Sciatic nerve (tissue), 2 donors: Measurements from ENCODE around the gene CDX2. TPM values are rescaled to one million over a fixed set of nuclear protein-coding genes. Genes with fewer than 3 reads are reported as not detected.
A peak's percentile ranks its signal among the peaks of the same experiment; 100 is the strongest.
"Not testable (repeated sequence)": the region's sequence is repeated elsewhere in the genome, so short reads cannot be mapped to it uniquely, and the experiment has no call there.

Experiments used
- ATAC-seq: fragments of 200-7000 bp; cut with Tn5 transposase; one replicate; pipeline ENCODE4 v1.9.1; 2020; ENCODE audit warnings: mild to moderate bottlenecking, moderate library complexity
- DNase-seq: peaks from one replicate; pipeline ENCODE4 v3.0.0-alpha.2; 2020; ENCODE audit warnings: low spot score
- intact Hi-C: fragments of 100-400 bp; cut with DNase I; formaldehyde crosslinking; loops from one replicate; pipeline ENCODE4 v1.14.2; 2022
- total RNA-seq: library from RNA; stranded (reverse); fragmentation: NEBNext Ultra II Directional; extraction: Animal tissue kit (Norgen Biotek cat#: 25700); gene quantifications from one replicate; pipeline ENCODE4 v1.2.1, GENCODE V29; 2021
- donor health status: DM: no; HTN: no; CAD: no.
- donor health status: DM: no; HTN: no; CAD: no.

CDX2 gene, protein sequence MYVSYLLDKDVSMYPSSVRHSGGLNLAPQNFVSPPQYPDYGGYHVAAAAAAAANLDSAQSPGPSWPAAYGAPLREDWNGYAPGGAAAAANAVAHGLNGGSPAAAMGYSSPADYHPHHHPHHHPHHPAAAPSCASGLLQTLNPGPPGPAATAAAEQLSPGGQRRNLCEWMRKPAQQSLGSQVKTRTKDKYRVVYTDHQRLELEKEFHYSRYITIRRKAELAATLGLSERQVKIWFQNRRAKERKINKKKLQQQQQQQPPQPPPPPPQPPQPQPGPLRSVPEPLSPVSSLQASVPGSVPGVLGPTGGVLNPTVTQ
- total RNA-seq = not detected

DNA sequence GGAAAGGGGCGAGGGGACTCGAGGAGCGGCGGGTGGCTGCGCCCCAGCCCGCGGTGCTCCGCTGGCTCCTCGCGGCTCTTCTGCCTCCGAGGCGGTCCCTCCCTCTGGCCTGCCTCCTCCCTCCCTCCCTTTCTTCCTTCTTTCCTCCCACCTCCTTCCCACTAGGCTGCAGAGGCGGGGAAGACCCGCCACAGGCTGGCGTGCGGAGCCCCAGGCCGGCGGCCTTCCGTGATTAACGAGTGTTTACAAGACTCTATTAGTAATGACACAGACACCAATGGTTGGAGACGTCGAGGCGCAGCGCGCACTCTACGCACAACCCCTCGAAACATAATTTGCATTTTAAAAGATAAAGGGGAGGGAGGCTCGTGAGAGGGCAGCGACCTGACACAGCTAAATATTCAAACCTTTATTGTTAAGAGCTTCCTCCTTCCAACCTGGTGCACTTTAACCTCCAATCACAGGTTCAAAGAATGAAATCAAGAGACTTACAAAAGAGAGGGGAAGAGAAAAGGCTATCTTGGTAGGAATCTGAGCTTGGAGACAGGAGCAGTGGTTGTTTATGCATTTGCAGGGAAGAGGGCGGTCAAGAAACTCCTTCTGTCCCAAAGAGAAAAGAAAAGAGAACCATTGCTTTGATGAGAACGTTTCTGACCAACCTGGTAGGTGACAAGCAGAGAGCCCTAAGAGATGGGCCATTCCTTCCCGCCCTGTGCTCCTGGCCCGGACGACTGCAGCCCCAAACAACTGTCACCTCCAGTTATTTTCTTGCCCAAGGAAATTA, at the start of gene CDX2:
CDX2 (minus strand) TSS at position 234 of the 784 bp plus-strand sequence. CDS start 309 bp downstream, outside the sequence.
- intact Hi-C loops = no loop called here

DNA sequence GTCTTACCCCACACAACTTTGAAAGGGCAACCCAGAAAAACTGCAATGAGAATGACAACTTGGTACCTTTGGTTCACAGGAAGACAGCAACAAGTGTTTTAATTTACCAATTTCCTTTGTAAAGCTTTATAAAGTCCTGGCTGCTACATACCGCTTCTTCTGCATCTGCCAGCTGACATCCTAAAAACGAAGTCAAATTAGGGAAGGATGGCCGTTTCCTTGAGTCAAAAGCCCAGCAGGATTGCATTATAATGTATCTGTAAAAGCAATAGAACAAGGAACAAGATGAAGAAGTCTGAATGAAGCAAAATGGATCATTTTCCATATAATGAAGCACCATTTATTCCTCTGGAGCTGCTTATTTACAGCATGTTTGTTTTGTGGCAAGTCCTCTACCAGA, 45.2 kb upstream of the CDX2 start:
- intact Hi-C loops = no loop called here
- DNase-seq (no peak), ATAC-seq (no peak)

More for the DNA sequence above, at the start of gene CDX2:
- ATAC-seq = no peak
- no peak for DNase-seq

DNA sequence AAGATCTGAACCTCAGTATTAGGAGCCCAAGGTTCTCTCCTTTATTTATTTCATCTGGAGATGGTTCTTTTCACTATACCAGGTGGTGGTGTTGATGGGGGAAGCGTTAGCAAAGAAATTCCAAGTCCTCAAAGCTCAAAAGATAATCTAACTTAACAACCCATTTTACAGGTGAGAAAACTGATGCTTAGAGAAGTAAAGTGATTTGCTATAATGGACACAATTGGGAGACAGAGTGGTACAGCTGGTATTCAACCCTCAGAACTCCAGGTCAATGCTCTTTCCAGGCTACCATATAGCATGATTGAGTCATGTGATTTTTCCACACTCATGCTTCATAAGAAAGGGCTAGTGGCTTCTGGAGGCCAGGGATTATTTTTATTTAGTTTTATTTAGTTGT, 44.4 kb upstream of the CDX2 start:
- DNase-seq (no peak), ATAC-seq (no peak)
- intact Hi-C loops = no loop called here

DNA sequence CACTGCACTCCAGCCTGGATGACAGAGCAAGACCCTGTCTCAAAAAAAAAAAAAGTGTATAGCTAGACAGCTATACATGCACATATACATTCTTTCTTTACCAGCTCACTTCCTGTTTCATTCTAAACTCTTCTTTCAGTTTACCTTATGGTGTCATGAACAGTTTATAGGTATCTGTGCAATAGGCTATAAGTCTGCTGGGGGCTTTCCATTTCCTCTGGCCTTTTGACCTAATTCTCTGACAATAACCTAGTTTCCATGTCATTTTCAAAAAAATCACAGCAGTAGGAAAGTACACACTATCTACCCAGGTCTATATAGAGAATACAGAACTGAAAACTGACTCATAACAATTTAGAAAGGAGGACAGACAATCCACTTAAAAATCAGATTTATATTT, 43.8 kb upstream of the CDX2 start:
- intact Hi-C loops = no loop called here
- DNase-seq = no peak
- no peak for ATAC-seq

DNA sequence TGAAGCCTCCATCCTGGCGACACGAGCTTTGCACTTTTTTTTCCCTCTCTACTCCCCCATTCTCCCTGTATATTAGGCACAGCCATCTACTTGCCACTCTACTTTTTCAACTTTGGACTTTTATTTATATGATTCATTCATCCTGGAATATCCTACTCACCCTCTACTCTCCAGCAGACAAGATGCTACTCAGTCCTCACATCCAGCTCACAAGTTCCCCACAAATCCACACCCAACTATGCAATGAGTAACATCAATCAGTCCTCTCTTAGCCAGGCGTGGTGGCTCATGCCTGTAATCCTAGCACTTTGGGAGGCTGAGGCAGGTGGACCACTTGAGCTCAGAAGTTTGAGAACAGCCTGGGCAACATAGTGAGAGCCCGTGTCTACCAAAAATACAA, 43.3 kb upstream of the CDX2 start:
- DNase-seq (no peak), ATAC-seq (no peak)
- intact Hi-C loops = no loop called here

DNA sequence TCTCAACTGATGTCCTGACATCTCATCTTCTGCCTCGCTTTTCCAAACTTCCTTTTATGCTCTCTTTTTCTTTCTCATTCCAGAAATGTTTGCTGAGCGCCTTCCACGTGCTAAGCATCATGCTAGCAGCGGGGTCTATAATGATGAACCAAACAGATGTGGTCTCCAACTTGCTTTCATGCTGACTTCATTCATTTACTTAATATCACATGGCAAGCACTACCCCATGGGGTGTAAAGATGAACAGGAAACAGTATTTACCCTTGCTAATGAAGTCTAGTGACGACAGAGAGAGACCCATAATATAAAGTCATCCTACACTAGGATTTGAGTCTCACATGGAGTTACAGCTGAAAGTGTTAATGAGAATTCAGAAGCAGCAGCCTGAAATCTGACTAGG, 40.9 kb upstream of the CDX2 start:
- ATAC-seq (no peak), DNase-seq (no peak)
- intact Hi-C loops = no loop called here

DNA sequence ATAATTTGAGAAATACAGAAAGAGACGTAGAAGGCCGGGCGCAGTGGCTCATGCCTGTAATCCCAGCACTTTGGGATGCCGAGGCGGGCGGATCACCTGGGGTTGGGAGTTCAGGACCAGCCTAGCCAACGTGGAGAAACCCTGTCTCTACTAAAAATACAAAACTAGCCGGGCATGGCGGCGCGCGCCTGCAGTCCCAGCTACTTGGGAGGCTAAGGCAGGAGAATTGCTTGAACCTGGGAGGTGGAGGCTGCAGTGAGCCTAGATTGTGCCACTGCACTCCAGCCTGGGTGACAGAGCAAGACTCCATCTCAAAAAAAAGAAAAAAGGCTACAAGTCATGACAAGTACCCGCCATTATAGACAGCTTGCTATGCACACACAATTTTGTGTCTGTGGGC, 35.9 kb upstream of the CDX2 start:
- intact Hi-C loops, DNase-seq, ATAC-seq: not testable (repeated sequence)

DNA sequence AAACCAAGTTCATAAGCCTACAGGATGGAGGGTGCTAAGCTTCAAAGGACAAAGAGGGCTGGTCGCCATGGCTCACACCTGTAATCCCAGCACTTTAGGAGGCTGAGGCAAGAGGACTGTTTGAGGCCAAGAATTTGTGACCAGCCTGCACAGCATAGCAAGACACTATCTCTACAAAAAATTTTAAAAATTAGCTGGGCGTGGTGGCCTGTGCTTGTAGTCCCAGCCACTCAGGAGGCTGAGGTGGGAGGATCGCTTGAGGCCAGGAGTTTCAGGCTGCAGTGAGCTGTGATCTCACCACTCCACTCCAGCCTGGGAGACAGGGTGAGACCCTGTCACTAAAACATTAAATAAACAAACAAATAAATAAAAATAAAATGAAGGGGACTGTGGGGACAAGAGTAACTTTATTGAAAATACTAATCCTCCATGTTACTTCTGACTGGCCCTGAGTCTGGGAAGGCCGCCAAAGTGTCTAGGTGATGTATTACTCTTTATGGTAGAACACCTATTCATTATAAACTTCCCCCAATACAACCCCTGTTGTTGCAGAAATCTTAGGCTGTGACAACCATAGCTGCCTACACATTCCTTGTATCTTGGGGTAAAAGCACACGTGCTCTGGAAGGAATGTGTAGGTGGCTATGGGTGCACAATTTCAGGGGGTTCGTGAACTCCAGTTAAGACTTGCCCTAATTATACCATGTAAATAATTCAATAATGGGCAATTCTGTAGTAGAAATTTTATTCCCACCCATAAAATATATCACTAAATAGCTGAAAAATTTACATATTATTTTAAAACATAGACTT, 34.0 kb upstream of the CDX2 start:
- no peak for DNase-seq
- intact Hi-C loops = no loop called here

DNA sequence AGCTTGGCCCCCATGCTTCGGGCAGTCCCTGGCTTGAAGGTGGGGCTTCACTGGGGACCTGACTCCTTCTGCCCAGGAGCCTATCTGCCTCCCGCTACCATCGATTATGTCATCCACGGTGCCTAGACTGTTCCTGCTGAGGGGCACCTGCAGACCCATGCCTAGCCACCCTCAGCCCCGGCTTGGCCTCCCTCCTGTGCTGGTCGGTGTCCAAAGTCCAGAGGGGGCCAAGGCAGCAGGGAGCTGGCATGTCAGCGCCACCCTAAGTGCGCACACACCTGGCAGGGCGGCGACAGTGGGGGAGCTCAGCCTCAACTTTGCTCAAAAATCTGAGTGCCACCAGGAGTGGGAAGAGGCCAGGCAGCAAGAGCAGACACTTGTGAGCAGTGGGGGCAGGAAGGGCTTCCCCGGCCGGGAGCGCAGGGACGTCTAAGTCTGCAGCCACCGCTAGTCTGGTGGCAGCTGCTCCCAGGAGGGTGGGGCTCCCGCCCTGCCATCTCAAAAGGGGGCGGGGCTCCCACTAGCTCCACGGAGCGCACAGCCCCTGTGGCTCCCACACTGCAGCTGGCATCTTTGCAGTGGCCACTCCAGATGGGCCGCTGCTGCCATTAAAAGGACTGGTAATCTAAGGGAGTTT, 32.8 kb upstream of the CDX2 start:
- ATAC-seq (peak; percentile 20), DNase-seq (no peak)
- intact Hi-C loops = no loop called here

More for the DNA sequence above, 34.0 kb upstream of the CDX2 start:
- ATAC-seq = no peak

DNA sequence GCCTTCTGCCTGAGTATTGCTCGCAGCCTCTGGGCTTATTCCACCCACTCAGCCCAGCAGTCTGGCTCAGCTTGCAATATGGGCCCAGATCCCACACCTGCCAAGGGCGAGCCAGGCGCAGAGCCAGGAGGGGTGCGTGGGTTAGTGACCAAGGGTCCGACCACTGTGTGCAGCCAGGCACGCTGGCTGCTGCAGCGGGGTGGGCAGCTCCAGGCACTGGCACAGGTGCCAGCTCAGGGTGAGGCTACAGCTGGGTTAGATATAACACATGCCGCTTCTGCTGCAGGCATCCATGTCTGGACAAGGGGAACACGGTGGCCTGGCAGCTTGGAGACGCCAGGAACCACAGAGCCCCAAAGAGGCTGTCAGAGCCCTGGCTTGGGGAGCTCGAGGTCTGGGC, 31.9 kb upstream of the CDX2 start:
- intact Hi-C loops = no loop called here
- DNase-seq = no peak
- no peak for ATAC-seq

DNA sequence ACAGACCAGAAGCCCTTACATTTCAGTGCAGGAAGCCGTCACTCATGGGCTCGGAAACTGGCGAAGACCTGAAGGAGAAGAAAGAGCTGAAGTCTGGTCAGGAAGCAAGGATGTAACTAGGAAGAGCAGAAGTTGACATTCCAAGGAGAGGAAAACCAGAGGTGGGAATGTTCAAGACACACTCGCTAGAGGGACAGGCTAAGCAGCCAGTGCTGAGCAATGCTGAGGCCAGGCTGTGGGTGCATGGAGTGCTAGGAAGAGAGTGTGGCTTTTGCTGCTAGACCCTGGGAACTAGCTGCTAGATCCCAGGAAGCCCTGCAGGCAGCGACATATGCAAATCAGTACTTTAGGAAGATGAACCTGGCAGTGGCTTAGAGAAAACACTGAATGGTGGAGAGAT, 31.5 kb upstream of the CDX2 start:
- intact Hi-C loops = no loop called here
- DNase-seq = no peak

DNA sequence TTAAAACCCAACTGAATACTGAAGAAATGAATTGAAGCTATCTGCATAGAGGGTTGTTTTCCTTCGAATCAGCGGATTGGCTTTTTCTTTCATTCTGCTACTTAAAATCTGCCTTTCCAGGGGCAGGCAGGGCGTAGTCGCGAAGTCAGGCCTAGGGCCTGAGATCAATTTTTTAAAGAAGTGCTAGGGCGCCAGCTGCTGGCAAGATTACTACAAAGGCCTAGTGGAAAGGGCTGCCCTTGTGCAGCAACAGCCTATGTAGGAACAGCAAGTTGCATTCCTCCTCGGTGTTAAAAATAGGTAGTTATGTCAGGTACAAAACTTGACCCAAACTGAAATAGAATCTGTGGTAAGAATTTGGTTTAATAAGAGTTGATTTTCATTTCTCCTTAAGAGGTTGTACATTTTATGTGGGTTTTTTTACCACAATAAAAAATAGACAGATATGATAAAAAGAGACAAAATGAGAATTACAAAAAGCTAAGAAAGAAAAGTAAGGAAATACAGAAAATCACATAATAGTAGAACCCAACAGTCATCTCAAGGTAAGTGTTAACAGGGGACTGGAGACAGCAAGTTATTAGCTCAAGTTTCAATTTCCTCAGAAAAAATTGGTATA, 28.9 kb upstream of the CDX2 start:
- DNase-seq (no peak), ATAC-seq (peak; percentile 63)
- intact Hi-C loops = no loop called here

More for the DNA sequence above, 31.5 kb upstream of the CDX2 start:
- ATAC-seq = no peak

DNA sequence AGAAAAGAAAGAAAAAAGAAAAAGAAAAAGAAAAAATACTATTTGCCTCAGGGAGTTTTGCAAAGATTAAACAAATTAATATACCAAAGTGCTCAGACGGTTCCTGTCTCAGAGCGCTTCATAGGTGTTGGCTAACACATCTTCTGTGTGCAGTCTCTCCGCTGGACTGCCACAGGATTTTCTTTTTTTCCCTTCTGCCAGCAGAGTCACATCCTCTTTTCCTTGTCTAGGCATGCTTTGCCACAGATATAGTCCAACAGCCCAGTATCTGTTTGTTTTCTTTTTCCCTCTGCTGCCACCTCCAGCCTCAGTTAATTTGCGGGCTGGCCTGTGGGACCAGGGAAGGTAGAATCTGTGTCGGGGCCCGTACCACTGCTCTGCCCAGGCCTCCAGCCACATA, 22.8 kb upstream of the CDX2 start:
- intact Hi-C loops = no loop called here
- ATAC-seq (no peak), DNase-seq (no peak)

DNA sequence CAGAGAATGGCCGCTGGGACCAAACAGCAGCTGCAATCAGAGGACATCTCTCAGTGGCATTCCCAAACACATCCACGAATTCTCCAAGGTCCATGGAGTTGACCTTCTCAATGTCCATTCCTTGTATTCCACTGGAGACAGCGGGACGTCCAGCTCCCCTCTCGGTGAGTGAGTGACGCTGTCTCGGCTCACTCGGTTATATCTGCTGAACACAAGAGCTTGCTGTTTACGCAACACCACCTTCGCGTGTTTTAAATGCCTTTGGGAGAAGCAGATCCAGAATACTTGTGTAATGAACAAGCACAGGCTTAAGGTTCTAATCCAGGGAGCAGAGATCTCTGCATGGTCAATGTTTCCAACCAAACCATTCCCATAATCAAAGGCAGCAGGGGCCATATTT, 19.4 kb upstream of the CDX2 start, which contains the start of gene URAD:
URAD (minus strand) TSS at position 174 of the 400 bp plus-strand sequence; CDS start at position 118, 56 bp downstream.
- intact Hi-C loops = no loop called here
- ATAC-seq = no peak
- no peak for DNase-seq

DNA sequence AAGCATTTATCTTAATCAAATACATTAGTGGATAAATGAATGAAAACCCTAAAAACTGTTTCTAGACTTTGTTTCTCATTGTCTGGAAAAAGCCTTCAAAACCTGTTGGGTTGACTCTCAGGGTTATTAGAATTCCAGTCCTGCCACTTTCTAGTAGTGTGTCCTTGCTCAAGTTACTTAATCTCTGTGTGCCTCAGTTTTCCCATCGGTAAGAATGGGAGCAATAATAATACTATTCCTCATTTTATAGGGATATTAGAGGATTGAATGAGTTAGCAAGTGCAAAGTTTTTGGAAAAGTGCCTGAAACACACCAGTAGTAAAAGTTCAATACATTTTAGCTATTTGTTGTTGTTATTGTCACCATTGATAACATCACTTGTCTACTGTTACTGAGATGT, 16.5 kb upstream of the CDX2 start:
- ATAC-seq = no peak
- intact Hi-C loops = no loop called here
- no peak for DNase-seq

DNA sequence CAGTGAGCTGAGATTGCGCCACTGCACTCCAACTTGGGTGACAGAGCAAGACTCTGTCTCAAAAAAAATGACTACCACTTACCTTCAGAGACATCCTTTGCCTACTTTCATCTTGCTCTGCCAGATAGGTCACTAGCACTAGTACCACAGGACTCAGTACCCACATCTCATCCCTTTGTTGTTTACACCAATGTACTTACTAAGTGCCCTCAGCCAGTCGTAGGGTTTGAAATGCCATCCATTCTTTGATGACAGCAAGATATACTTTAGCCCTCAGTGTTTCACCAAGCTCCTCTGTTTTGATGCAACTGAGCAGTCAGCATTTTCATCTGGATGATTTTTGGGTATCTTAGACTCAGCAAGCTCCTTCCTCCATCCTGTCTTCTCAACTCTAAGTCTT, 13.2 kb upstream of the CDX2 start:
- DNase-seq (no peak), ATAC-seq (no peak)
- intact Hi-C loops = loop anchor here (5.0 kb wide), 1 partner anchor 150 kb away; no protein-coding TSS in a partner anchor

DNA sequence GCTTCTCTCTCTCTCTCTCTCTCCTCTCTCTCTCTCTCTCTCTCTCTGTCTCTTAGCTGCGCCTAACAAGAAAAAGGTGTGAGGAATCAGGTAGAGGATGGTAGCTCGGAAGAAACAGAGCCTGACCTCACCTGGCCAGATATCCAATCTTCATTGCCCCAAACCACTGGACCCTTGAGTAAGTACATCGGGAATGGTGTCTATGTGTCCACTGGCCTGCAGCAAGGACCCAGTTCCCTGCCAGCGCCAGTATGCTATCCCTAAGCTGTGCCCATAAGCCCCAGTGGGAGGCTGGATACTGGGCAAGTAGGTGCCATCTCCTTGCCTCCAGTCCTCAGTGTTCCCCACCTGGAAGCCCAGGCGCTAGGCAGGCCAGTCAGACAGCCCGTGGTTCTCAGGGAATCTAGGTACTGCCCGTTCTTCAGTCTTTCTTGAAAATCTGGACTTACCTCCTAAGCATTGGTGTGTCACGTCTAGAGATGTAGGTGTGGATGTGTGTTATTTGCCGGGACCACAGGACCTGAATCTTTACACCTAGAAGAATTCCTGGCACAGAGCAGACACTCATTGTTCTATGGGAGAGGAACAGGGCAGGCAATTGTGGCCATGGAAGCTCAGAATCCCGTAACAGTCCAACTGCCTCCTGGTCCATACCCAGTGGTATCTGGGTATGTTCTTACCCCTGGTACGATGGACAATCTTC, 12.0 kb upstream of the CDX2 start:
- no peak for DNase-seq
- ATAC-seq = no peak
- intact Hi-C loops = loop anchor here (5.0 kb wide), 1 partner anchor 149 kb away; no protein-coding TSS in a partner anchor
